ENCODE measurements around the gene IPO9. TPM values are rescaled to one million over a fixed set of nuclear protein-coding genes. Genes with fewer than 3 reads are reported as not detected.

Gene IPO9
- total and polyA plus RNA-seq, 2 donors (not counting 1 experiment from before 2014, with no cell fraction given) = 13.3 to 56.9 TPM

DNA sequence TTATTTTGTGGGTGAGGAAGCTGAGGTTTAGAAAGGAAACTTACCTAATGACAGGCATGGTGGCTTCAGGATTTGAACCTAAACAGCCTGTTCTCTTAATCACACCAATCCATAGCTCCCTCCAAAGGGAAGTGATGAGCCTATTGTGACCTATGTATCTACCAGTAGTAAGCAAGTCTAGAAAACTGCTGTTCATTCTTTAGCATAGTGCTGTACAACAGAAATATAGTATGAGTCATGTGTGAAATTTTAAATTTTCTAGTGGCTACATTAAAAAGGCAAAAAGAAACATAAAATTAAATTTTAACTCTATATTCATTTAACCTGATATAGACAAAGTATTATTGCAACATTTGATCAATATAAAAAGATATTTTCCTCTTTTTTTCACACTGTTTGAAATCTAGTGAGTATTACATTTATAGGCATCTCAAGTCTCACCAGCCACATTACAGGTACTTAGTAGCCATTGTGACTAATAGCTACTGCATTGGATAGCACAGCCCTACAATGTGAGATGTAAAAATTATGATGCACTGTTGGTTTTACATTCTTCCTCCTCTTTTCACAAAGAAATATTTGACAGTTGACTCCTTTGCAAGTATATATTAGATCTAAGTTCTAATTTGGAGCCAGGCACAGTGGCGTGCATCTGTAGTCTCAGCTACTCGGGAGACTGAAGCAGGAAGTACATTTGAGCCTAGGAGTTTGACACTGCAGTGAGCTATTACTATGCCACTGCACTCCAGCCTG, 16.6 kb downstream of the IPO9 start:
- WGBS (ENCODE audit: insufficient coverage) = no CpG with 5 or more reads among the region's 2 CpGs
- Histone ChIP-seq H3K9ac (ENCODE audit: low read length) (no peak overlapping the region), H3K36me3 (replicated peaks in 1 of 2; ENCODE audit: control extremely low read depth in 1 of 2, control insufficient read depth in 1 of 2, extremely low read depth in 1 of 2, insufficient read depth in 2 of 2, low read length in 1 of 2) (peaks cover 9 to 38% of the 10 kb centered on the region in 2 experiments), H2AFZ (ENCODE audit: insufficient read depth, low read depth, low read length, poor library complexity, severe bottlenecking) (no peak overlapping the region), H3K4me1 (ENCODE audit: control insufficient read depth in 2 of 2, insufficient read depth in 2 of 2, low read length in 2 of 2) (peaks cover 7% of the 10 kb centered on the region in 2 donors), H3K27me3 (replicated peaks in 1 of 4; ENCODE audit: control extremely low read depth in 1 of 4, control insufficient read depth in 3 of 4, insufficient read depth in 4 of 4, low read length in 3 of 4) (no peaks in the 10 kb centered on the region), H3K4me2 (replicated peaks; ENCODE audit: low read depth, low read length, poor library complexity, severe bottlenecking) (no peak overlapping the region), H3K4me3 (ENCODE audit: control extremely low read depth in 1 of 5, extremely low read depth in 1 of 5, insufficient read depth in 1 of 5, low read depth in 2 of 5, low read length in 4 of 5) (no peak overlapping the region), H3K27ac (ENCODE audit: low read length in 2 of 2) (no peak overlapping the region), H4K20me1 (ENCODE audit: control insufficient read depth, insufficient read depth, low read length, poor library complexity, severe bottlenecking) (peaks cover 22% of the 10 kb centered on the region), H3K79me2 (ENCODE audit: control insufficient read depth, insufficient read depth, low read length) (peaks cover 55% of the 10 kb centered on the region), H3K9me3 (ENCODE audit: control extremely low read depth in 1 of 3, control insufficient read depth in 2 of 3, insufficient read depth in 1 of 3, low read length in 2 of 3) (no peaks in the 10 kb centered on the region)
- DNase-seq (no peak), ATAC-seq (ENCODE audit: low read depth) (no peak)
- Mint-ChIP-seq H3K9me3 (ENCODE audit: insufficient read depth) (no peaks in the 10 kb centered on the region), H3K4me1 (peaks cover 26% of the 10 kb centered on the region), H3K4me3 (no peak overlapping the region), H3K27me3 (no peaks in the 10 kb centered on the region), H3K27ac (no peak overlapping the region)
- TF ChIP-seq CTCF (IDR thresholded peaks at IDR 0.05) = no peak
- no peak for TF ChIP-seq EZH2 (IDR thresholded peaks at IDR 0.05; ENCODE audit: borderline replicate concordance, insufficient read depth, low read depth, low read length, poor library complexity, severe bottlenecking)
- intact Hi-C loops (cut with micrococcal nuclease) = no loop called here
- ChIA-PET CTCF (no interaction called here), POLR2A (no interaction called here)

- Histone ChIP-seq H3K9me3 (ENCODE audit: control extremely low read depth in 1 of 3, control insufficient read depth in 2 of 3, insufficient read depth in 1 of 3, low read length in 2 of 3) (no peaks in the 10 kb centered on the region), H3K27me3 (replicated peaks in 1 of 4; ENCODE audit: control extremely low read depth in 1 of 4, control insufficient read depth in 3 of 4, insufficient read depth in 4 of 4, low read length in 3 of 4) (no peaks in the 10 kb centered on the region), H3K79me2 (ENCODE audit: control insufficient read depth, insufficient read depth, low read length) (peaks cover 42% of the 10 kb centered on the region), H3K4me2 (replicated peaks; ENCODE audit: low read depth, low read length, poor library complexity, severe bottlenecking) (no peak overlapping the region), H3K4me1 (ENCODE audit: control insufficient read depth in 2 of 2, insufficient read depth in 2 of 2, low read length in 2 of 2) (peaks cover 6 to 7% of the 10 kb centered on the region in 2 donors), H3K36me3 (replicated peaks in 1 of 2; ENCODE audit: control extremely low read depth in 1 of 2, control insufficient read depth in 1 of 2, extremely low read depth in 1 of 2, insufficient read depth in 2 of 2, low read length in 1 of 2) (peaks cover 16 to 54% of the 10 kb centered on the region in 2 experiments), H3K4me3 (ENCODE audit: control extremely low read depth in 1 of 5, extremely low read depth in 1 of 5, insufficient read depth in 1 of 5, low read depth in 2 of 5, low read length in 4 of 5) (no peak overlapping the region), H2AFZ (ENCODE audit: insufficient read depth, low read depth, low read length, poor library complexity, severe bottlenecking) (no peak overlapping the region), H3K9ac (ENCODE audit: low read length) (no peak overlapping the region), H4K20me1 (ENCODE audit: control insufficient read depth, insufficient read depth, low read length, poor library complexity, severe bottlenecking) (peaks cover 15% of the 10 kb centered on the region), H3K27ac (ENCODE audit: low read length in 2 of 2) (no peak overlapping the region)
- Mint-ChIP-seq H3K4me1 (peaks cover 14% of the 10 kb centered on the region), H3K9me3 (ENCODE audit: insufficient read depth) (no peaks in the 10 kb centered on the region), H3K4me3 (no peak overlapping the region), H3K27ac (no peak overlapping the region), H3K27me3 (no peaks in the 10 kb centered on the region)
- no CpG with 5 or more reads among the region's 1 CpG for WGBS (ENCODE audit: insufficient coverage)
- intact Hi-C loops (cut with micrococcal nuclease) = no loop called here
- ATAC-seq (ENCODE audit: low read depth) = no peak
- ChIA-PET CTCF (interaction anchor here (1.5 to 1.9 kb wide), 2 partner anchors 47 to 55 kb away, joined by 3 to 4 read pairs; no protein-coding TSS in a partner anchor), POLR2A (no interaction called here)
- TF ChIP-seq CTCF (IDR thresholded peaks at IDR 0.05) = no peak
- no peak for TF ChIP-seq EZH2 (IDR thresholded peaks at IDR 0.05; ENCODE audit: borderline replicate concordance, insufficient read depth, low read depth, low read length, poor library complexity, severe bottlenecking)
- DNase-seq = no peak
These were observed 18.2 kb downstream of the IPO9 start for GRCh38 chr1:201847150-201847549.
